ENCODE measurements around the gene KRT73. TPM values are rescaled to one million over a fixed set of nuclear protein-coding genes. Genes with fewer than 3 reads are reported as not detected.

The KRT73 gene
- total RNA-seq = 0.61 and 0.78 TPM in 2 replicates

DNA sequence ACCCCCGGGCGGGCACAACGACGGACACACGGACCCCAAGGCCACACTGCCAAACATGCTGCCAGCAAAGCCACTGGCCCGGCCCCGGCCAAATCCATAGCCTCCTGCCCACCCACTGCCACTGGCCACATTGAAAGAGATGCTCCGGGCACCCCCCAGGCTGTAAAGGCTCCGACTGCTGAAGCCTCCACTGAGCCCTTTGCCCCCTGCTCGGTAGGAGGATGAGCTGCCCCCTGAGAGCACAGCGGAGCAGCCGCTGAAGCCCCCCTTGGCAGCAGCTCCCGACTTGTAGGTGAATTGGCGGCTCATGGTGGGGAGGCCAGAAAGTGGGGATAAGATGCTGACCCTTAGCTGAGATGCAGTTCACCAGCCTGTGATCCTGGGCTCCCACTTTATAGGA lies at the start of gene KRT73:
KRT73 (minus strand) TSS at position 344 of the 400 bp plus-strand sequence; CDS start at position 309, 35 bp downstream.
- intact Hi-C loops (cut with micrococcal nuclease) = loop anchor here (5.0 kb wide), 1 partner anchor 74 kb away; no protein-coding TSS in a partner anchor

DNA sequence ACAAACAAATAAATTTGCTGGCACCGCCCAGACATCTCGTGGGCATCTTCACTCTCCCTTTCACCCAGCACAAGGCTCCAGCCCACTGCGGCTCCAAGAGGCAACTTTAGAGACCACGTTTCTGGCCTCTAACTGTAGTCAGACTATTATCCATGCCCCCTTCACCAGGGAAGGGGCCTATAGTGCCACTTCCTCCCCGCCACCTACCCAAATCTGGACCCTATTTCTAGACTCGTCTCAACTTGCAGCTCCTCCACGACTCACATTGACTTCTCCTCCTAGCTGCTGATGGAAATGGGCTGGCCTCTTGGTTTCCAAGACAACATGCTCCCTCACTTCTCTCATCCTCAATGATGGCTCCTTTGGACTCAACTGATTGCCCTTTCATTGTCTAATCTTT lies 49.6 kb upstream of the KRT73 start:
- intact Hi-C loops (cut with micrococcal nuclease) = no loop called here

DNA sequence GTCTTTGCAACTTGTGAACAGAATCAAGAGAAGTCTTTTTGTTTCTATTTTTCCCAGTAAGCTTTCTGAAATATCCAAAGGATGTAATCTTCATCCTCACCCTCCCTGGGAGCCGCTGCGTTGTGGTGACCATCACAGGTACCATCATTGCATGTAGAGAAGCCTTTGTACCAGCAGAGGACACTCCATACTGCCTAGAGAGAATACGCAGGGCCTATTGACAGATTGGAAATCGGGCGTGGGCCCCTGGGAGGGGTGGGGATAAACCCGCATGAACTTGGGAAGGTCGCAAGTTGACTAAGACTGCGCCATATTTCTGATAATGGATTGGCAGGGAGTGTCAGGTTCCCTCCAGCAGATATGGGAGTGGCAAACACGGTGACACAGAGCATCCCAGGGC lies 49.1 kb upstream of the KRT73 start:
- intact Hi-C loops (cut with micrococcal nuclease) = no loop called here

DNA sequence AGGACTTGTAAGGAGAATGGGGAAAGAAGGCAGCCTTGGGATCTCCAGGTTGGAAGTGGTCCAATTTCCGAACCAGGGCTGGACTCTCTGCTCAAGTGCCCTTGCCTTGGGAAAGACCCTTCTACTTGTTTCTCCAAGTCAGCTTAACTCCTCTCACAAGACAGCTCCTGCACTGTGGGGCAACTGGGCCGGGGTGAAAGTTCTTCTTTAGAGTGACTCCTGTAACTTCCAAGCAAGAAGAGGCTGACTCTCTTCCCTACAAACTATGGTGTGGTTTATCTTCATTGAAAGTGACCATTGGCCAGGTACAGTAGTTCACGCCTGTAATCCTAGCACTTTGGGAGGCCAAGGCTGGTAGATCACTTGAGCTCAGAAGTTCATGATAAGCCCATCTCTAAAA lies 48.1 kb upstream of the KRT73 start:
- intact Hi-C loops (cut with micrococcal nuclease) = no loop called here

DNA sequence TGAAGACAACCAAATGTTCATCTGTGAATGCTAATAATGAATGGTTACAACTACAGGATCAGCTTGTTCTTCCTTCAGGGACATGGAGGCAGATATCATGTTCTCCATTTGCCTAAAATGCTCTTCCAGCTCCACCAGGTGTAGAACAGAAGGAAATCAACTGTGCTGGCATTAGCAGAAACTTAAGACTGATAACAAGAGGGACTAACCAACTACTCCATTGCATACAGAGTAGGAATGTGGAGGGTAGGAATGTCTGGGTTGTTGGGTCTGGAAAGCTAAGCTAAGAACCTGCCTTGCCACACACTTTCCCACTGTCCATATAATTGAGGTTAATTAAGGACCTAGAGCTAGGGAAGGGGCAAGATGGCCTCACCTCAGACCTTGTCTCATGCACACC lies 45.1 kb upstream of the KRT73 start:
- intact Hi-C loops (cut with micrococcal nuclease) = no loop called here

DNA sequence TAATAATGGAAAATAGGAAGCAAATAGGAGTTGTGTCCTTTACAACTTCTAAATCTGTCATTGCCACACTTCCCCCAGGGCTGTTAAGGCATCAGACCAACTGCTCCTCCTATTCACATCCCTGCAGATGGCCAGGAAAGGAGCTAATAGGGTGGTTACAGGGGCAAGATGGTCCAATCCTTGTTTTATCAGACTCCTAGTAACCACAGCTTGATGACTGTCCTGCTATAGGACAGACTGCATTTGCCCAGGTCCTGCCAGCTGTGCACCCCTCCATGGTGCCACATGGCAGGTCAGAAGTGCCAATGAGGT lies 44.5 kb upstream of the KRT73 start:
- intact Hi-C loops (cut with micrococcal nuclease) = no loop called here

DNA sequence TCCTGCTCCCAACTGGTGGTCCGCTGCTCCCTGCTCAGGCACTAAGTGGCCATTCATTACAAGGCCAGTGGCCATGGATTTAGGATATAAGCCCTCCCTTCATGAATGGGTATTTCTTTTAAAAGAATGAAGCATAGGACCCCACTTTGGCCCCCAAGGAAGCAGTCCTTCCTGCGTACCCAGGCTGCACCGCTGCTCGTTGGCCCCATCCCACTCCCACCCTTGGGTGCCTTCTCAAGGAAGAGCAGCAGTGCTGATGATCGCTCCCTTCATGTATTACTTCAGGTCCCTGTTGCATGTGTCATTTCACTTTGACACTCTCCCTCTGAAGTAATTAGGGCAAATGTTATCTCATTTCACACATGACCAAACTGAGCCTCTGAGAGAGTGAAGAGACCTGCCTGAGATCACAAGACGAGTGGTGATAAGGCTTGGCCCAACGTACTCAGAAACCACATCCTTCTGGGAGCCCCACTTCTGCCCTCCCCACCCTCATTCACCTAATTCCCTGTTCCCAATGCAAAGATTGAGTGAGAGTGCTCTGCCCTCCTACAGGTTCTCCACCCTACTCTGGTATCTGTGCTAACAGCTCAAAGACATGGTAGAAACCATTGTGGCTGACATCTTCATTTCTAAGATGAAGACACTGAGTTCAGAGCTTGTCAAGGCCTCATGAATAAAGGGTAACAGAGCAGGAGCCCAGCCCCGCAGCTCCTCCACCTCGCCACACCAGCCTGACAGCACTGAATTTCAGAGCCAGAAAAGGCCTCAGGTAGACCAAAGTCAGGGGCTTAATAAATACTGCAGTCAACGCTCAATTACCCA lies 43.9 kb upstream of the KRT73 start:
- intact Hi-C loops (cut with micrococcal nuclease) = no loop called here

DNA sequence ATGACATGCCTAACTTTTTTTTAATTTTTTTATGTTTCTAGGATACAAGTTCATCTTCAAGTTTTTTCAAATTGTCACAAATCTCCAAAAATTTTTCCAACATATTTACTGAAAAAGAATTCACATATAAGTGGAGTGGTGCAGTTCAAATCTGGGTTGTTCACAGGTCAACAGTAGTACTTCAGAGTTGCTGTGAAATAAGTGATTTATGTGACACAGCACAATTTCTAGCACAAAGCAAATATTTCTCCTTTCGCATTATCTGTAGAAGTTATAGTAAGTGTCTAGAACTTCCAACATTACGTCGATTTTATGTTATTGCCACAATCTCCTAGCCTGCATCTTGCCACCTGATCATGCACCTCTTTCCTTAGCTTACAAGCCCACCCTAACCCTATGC lies 43.3 kb upstream of the KRT73 start:
- intact Hi-C loops (cut with micrococcal nuclease) = no loop called here

DNA sequence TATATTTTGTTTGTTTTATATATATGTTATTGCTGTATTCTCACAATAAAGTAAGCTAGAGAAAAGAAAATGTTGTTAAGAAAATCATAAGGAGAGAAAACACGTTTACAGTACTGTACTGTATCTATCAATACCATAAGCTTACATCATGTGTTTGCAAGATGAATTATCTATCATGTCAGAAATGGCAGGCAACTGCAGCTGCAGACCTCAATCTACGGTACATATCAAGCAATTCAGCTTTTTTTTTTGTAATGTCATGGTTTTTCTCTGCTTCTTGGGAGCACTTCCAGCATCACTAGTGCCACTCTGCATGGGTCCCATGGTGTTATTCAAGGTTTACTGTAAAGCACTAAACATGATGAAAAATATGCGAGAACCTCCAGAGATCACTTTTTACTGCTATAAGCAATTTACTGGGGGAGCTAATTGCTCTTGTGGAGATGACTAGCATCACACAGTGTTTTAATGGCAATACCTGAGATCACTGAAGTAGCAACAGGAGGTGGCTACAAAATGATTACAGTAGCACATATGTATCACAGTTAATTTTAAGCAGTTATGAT lies 42.7 kb upstream of the KRT73 start:
- intact Hi-C loops (cut with micrococcal nuclease) = no loop called here

DNA sequence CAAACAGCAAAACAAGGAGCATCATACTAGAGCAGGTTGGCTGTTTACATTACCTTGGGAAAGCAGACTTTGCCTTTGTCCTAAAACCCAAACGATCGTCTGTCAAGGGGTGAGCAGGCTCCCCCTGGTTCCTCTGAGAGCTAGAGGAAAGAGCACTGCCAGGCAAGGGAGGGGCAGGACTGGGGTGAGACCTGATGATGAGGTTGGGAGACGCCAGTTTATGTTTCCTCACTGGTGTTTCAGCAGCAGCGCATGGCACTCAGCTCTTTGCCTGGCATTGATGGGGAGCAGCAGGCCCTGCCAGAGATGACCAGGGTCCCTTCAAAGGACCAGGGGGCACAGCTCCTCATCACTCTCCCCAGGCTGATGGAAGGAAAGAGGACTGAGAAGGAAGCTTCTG lies 41.6 kb upstream of the KRT73 start:
- intact Hi-C loops (cut with micrococcal nuclease) = no loop called here

DNA sequence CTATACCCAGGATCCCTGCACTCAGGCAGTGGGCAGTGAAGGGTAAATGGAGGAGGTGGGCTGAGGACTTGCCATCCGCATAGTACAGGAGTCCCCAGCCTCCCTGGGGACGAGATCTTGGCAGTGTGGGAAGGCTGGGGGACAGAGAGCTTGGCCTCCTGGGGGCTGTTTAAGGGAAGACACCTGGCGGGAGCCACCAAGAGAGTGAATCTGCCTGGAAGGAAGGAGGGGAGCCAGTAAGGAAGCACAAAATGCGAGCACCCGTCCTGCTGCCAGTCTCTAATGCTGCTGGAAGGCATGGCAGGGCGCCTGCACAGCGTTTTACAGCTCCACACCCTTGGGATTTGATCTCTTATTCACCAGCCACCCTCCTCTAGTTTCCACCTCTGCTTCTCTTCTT lies 41.0 kb upstream of the KRT73 start:
- intact Hi-C loops (cut with micrococcal nuclease) = no loop called here

DNA sequence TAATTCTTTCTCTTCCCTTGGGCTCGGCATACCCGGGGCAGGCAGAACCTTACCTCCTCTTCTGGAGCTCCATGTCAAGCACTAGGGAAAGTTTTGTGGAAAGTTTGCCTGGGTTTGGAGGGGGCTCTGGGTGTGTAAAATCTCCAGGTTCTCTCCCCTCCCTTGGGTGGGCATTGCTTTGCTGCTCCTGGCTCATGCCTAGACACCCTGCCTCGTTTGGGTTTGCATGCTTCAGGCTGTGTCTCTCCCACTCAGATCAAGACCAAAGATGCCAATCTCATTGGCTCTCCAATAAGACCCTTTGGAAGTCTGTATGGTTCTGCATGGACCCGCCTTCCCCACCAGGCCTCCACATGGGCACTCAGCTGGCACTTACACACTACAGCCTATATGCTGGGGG lies 39.8 kb upstream of the KRT73 start:
- intact Hi-C loops (cut with micrococcal nuclease) = no loop called here

DNA sequence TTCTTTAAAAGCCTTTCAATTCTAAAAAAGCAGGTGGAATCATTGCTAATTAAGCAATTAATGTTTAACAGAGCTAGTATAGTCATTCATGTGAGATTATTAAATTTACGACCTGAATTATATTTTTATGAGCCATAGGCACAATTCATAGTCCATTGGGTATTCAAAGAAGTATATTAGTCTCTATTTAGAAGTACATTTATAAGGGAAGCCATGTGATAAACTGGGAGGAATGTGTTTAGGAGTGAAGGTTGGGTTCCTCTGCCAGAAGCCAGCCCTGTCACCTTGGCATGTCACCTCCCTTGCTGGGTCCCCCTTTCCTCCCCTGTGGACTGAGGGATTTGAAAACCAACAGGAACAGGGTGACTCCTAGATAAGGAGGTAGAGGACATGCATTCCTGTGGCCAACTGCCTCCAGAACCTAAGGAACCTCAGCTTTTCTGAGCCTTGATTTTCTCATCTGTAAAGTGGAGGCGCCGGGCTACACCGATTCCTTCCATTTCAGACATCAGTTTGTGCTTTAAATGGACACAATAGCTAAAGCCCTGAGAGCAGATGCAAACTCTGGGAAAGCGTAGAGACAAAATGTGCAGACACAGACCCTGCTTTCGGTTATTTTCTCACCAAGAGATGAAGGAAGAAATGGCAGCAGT lies 39.0 kb upstream of the KRT73 start:
- intact Hi-C loops (cut with micrococcal nuclease) = no loop called here

DNA sequence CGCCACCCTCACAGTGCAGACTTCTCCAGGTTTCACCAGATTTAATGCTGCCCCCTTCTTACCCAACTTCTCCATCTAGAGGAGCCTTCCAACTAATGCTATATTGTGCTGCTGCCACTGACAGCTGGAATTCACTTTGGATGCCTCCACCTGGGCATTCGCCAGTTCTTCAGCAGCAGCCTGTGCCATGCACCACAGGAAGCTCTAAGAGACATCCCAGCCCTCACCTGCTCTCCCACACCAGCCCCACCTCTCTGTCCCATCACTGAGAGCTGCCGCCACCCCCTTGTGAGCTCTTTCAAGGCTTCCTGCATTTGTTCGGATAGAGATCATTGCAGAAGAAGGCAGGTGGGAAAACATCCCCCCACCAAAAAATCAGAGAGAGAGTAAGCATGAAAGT lies 38.3 kb upstream of the KRT73 start:
- intact Hi-C loops (cut with micrococcal nuclease) = no loop called here

DNA sequence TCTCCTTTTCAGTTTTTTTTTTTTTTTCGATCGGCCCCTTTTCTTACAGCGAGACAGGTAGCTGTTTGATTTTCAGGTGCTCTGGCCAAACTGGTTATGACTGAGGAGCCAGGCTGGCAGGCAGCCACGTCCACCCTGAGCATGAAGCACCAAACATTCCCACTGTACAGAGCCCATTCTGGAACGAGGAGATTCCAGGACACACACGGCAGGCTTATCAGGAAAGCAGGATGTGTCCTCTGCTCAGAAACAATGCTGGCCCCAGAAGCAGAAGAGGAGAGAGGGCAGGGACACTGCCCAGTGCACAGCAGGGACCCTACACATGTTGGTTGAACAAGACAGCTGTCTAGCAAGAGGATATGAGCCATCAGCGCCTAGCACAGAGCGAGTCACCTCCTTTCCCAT lies 37.4 kb upstream of the KRT73 start:
- intact Hi-C loops (cut with micrococcal nuclease) = no loop called here

DNA sequence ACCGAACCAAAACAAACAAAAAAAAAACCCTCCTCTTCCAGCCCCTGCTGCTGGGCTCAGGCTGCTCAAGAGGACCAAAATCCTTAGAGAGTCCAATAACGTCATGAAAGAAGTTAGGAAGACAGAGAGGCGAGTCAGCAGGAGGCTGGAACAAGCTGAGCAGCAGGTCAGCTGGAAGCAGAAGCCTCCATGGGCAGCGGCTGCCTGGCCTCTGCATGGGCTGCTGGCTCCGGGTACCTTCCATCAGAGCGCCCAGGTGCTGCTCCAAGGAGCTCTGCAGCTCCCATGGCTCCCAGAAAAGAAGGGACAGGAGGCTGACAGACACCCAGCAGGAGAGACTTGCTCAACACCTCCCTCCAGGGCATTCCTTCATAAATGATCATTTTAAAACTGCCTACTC lies 36.9 kb upstream of the KRT73 start:
- intact Hi-C loops (cut with micrococcal nuclease) = no loop called here

DNA sequence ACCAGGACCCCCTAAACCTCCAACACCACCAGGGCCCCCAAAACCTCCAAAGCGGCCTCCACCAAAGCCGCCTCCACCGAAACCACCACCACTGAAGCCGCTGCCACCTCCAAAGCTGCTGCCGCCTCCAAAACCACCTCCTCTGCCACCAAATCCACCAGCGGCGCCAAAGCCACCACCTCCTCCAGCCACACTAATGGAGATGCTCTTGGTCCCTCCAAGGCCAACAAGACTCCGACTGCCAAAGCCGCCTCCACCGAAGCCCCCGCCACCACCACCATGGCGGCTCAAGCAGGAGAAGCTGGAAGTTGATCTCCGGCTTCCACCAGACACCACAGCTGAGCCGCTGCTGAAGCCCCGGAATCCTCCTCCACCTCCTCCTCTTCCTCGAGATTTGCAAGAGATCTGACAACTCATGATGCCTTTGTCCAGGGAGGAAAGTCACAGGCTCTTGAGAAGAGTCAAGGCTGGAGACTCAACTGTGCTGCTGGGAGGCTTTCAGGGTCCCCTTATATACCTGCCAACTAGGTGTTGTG lies 33.4 kb upstream of the KRT73 start, which contains the start of gene KRT2:
KRT2 (minus strand) TSS at position 486 of the 536 bp plus-strand sequence; CDS start at position 417, 69 bp downstream.
- intact Hi-C loops (cut with micrococcal nuclease) = no loop called here

DNA sequence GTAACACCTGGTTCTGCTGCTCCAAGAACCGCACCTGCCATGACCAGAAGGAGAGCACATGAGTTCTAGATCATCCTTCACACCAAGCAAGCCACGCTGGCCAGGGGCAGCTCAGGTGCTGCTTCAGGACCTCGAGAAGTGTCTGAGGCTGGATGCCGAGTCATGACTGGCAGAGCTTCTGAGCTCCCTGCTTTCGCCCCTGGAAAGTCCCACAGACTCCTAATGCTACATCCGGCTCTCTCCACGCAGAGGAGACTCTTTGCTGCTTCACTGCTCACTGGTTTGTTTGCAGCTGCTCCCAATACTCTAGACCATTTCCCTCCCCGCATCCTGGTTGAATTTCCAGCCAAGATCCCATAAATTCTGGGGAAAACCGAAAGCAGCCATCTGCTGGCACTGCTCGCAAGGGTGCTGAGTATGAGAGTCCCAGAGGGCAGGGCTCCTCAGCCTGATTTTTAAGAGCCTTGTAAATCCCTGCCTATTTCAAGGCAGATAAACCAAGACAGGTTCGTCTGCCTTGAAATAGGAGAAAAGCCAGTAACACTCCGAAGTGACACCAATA lies 32.2 kb upstream of the KRT73 start:
- intact Hi-C loops (cut with micrococcal nuclease) = no loop called here

DNA sequence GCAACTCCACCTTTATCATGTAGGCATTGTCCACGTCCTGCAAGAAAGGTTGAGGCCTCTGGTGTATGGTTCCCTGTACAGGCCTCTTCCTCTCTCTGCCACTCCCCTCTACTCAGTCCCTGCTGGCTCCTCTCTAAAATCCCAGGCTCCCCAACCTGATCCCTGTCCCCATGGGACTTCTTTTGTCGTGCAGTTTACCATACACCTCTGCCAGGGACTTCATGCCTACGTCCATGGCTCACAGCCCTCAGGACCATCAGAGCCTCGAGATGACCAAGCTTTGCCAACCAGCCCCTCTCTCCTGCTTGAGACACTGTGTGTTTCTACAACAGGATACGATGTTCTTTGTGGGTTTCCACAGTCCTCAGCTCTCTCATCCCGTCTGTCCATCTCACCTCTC lies 30.7 kb upstream of the KRT73 start:
- intact Hi-C loops (cut with micrococcal nuclease) = no loop called here

DNA sequence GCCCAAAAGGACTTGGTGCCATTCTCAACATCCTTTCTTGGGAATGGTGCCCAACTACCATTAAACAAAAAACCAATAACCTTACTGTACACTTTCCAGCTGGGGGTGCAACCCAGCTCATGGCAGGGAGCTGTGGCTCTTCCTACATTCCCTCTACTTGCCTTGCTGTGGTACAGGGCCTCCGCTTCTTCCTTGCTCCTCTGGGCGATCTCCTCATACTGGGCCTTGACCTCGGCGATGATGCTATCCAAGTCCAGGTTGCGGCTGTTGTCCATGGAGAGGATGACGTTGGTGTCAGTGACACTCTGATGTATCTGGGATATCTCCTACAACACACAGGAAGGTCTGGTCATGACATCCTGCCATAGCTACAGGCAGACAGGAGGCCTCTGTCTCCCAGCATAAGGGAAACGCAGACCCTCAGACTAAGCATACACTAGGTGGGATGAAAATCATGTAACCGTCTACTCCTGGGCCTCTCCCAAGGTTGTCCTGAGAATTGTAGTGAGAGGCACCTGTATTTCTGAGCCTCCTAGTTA lies 29.7 kb upstream of the KRT73 start:
- intact Hi-C loops (cut with micrococcal nuclease) = no loop called here

DNA sequence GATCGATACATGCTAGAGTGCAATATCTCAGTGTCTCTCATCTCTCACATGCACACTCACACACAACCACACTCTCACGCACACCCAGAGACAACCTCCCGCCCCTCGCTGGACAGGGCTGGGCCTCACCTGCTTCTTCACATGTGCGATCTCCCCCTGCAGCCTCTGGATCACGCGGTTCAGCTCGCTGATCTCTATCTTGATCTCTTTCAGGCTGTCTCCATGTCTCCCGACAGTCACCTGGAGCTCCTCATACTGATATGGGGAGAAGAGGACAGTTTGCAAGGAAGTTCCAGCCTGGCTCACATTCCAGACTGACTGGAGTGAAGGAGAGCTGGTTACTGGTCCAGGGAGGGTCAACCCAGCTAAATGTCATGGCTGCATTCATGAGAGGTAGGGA lies 29.2 kb upstream of the KRT73 start:
- intact Hi-C loops (cut with micrococcal nuclease) = no loop called here

DNA sequence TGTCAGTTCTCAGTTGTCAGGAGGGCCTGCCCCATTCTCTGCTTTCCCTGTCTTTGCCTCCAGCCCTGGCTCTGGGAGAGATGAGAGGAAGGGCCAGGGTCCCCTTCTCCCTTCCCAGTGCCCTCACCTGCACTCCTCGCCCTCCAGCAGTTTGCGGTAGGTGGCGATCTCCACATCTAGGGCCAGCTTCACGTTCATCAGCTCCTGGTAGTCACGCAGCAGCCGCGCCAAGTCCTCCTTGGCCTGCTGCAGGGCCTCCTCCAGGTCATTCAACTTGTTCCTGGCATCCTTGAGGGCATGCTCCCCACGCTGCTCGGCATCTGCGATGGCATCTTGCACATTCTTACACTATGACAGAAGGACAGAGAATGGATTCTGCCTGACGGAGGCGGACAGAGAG lies 28.3 kb upstream of the KRT73 start:
- intact Hi-C loops (cut with micrococcal nuclease) = no loop called here

Measured in T-helper 1 cell treated with Interleukin-12 subunit alpha and Interleukin-12 subunit beta and Interleukin-4 antibody, amounts not matched to agents 30 ng/mL and 1 ng/mL, for 36 hours (primary cell).